Stimulated activated CD8-positive, alpha-beta memory T cell treated with anti-CD3 and anti-CD28 coated beads, Interleukin-7, amount 100 ng/mL, for 1 hour (primary cell): ENCODE results near the gene NCAPD3.
"Not testable (repeated sequence)": the region's sequence is repeated elsewhere in the genome, so short reads cannot be mapped to it uniquely, and the experiment has no call there.

Source experiments
- DNase-seq, 2 donors: peaks; one replicate each; pipeline ENCODE4 v3.0.0-alpha.2; 2020; ENCODE audit warnings: low read depth in 2 of 2

The NCAPD3 gene

DNA sequence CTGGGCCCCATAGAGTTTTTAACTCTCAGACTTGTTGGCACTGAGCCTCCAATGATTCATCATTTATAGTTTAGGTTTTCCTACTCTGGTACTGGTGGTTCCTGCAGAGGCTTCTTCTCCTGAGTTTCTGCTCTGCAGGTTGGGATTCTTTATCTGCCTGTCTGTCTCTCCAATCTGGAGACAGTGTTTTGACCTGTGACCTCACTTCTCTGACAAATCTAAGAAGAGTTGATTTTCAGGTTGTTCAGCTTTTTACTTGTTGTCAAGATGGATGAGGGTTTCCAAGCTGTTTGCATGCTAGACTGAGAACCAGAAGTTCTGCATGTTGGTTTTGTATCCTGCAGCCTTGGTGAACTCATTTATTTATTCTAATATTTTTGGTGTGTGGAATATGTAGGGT lies 91.0 kb downstream of the NCAPD3 start:
- DNase-seq = no peak

DNA sequence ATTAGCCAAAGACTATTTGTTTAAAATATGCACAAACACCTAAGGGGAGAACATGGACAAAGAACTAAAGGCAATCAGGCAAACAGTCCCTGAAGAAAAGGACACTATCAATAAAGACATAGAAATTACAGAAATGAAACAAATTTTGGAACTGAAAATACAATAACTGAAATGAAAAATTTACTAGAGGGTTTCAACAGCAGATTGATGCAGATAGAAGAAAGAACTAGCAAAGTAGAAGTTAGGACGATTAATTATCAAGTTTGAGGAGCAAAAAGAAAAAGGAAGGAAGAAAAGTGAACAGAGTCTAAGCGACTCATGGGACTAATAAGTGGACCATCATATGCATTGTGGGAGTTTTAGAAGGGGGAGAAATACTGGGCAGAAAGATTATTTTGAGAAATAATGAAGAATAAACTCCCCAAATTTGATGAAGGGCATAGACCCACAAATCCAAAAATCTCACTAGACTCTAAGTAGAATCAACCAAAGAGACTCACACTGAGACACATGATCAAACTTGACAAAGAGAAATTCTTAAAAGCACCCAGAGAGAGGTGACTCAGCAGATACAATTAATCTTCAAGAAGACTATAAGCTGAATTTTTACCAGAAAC lies 92.0 kb downstream of the NCAPD3 start:
- DNase-seq = no peak

DNA sequence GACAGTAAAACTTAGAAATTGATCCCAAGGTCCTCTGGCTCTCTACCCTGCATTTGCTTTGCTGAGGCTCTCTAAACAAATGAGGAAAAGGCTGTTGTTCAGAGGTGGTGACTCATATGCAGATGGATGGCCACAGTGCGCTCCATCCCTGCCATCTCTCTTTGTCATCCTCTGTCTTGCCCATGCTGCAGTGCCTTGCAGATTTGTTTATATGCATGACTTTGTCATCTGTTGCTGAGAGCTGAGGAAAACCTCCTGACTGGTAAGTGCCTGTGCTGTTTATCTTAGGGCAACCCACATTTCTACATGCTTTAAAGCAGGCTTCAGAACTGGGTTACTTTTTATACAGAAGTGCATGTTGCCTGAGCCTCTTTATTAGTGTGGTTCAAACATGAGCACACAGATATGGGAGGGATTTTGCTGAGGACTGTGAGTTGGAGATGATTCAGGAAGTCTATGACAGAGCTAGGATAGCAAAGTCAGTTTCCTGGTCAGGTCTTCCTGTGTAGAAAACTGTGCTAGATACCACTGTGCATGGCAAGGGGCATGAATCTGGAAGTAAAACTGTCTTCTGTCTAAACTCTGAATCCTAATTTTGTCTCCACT lies 97.4 kb downstream of the NCAPD3 start:
- DNase-seq = no peak

DNA sequence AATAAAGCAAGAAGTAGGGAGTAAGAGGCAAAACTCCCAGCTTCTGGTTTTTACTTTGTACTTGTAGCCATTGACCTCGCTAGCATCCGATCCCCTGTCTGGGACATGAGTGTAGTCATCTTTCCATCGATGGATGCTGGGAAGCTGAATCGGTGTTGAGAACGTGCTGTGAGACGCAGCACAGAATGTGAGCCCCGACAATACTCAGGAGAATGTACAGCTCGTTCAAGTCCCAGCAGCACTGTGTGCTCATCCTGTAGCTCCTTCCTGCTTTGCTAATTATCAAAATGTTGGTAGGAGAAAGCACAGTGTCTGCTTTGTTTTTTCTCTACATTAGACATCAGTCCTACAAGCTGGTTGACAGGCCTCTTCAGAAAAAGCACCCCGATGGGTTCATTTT lies 98.3 kb downstream of the NCAPD3 start:
- no peak for DNase-seq

DNA sequence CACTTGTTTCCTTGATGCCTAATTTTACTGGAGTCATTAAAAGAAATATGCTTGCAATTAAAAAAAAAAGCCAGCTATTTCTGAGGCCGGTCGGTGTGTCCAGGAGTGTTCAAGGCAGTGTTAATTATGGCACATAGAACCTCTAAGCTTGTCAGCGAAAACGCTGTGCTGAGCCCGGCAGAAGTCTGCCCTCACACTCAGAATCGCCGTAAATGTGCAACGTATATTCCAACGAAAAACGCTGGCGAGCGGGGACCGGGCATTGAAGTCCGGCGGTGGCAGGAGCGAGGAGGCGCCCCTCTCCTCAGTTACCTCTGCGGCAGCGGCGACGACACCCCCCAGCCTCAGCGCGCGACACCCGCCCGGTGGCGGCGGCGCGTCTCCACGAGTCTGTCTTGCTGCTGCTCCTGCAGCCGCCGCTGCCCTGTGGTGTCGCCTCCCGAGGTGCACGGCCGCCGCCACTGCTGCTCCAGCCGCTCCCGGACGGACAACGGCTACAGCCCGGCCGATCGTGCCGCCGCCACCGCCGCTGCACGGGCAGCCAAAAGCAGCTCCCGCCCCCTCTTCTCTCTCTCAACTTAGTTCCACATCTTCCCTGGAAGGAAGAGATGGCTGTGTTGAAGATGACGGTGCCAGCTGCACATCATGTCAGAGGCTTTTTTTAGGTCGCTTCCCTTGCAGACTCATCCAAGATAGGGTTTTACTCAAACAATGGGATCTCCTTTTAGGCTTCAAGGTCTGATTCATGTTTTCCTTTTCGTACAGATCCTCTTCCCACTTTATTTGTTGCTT lies 98.9 kb downstream of the NCAPD3 start:
- DNase-seq = no peak

DNA sequence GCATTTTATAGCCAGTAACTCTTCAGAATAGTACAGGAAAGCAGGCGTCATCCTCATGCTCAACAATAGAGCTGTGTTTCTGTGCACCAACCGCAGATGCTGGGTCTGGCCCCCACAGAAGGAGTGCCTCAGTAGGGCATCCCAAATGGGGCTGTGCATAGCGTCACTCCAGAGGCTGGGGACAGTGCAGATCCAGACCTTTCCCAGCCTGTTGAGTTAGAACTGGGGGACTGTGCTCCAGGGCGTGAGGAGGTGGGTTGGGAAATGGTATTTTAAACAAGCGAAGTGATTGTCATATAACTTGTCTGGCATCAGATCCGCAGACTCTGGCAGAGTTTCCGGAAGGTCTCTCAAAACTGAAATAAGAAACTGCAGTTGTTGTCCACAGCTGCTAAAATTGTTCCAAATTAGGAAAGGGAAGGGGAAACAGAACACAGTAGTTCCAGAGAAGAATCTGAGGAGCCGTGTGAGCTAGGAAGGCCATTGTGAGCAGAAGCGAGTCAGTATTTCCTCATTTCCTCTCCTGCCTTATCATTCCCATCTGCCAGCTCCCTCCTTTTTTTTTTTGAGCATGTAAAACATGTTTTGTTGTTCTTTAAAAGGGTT lies 102.7 kb downstream of the NCAPD3 start:
- no peak for DNase-seq

DNA sequence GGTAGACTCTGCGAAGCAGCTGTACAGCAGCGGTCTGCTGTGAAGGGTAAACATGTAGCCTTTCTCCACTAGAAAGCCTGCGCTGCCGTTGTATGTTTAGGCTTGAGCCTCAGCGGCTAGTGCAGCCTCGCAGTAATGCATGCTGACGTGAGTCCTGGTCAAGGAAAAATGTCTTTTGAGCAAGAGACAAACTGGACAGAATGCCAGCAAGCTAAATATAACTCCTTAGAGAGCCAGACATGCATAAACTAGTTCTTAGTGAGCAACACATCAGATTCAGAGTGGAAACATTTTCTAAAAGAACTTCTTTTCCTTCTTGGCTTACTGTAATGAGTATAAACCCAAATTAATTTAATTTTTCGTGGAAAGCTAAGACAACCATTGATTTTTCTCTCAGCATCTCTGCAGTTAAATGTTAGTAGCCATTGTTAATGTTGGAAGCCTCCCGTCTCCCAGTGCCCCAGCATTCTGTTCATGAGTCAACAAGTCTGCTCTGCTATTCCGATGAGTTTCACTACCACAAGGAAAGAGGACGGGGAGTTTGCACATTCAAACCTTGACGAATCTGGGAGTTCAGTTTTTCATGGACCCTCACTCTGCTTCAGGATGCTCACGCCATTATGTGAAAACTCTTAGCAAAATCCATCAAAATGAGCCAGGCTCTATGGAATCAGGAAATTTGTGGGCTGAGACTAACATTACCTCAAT lies 103.5 kb downstream of the NCAPD3 start:
- DNase-seq = no peak

DNA sequence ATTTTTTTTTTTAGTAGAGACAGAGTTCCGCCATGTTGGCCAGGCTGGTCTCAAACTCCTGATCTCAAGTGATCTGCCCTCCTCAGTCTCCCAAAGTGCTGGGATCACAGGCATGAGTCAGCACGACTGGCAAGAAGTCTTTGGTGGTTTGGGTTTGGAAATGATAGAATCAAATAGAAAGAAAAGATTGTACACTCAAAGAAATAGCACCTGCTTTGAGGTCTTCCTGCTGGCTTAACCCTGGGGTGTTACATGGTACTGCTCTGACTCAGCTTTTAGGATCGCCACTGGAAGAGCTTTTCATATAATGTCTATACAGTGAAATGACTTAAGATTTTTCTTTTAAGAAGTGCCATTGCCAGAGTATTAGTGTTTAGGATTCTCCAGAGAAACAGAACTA lies 104.7 kb downstream of the NCAPD3 start:
- DNase-seq = no peak

DNA sequence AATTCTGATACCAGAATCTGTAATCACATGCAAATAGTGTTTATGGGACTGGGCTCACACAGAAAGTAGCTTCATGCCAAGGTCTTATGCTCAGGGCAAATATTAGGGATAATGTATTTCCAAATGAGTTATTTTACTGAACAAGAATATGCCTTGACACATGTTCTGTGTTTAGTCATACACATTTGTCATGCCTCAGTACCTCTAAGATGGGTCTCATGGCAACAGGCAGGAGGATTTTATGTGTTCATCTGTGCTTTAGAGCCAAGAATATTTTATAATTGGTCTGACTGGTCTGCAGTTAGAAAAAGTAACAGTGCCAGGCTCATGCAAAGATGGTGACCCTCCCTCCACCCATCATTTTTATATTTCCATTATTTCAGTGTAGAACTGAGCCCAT lies 105.8 kb downstream of the NCAPD3 start:
- DNase-seq = no peak

DNA sequence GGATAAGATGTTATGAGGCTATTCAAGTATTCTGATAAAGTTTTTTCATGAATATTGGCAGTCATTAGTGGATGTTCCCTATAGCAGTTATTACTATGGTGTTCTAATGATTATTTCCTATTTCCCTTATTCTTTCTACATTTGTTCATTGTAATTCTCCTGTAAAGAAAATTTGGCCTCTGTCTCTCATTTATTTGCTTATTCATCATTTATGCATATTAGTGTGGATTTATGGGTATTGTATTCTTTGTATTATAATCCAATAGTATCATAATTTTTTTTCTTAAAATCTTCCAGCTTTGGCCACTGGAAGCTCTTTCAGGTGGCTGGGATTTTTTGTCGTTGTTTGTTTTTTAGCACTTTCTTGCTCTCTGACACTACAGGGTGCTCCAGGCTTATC lies 107.6 kb downstream of the NCAPD3 start:
- no peak for DNase-seq

DNA sequence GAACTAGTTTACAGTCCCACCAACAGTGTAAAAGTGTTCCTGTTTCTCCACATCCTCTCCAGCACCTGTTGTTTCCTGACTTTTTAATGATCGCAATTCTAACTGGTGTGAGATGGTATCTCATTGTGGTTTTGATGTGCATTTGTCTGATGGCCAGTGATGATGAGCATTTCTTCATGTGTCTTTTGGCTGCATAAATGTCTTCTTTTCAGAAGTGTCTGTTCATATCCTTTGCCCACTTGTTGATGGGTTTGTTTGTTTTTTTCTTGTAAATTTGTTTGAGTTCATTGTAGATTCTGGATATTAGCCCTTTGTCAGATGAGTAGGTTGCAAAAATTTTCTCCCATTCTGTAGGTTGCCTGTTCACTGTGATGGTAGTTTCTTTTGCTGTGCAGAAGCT lies 110.0 kb downstream of the NCAPD3 start:
- DNase-seq = not testable (repeated sequence)

DNA sequence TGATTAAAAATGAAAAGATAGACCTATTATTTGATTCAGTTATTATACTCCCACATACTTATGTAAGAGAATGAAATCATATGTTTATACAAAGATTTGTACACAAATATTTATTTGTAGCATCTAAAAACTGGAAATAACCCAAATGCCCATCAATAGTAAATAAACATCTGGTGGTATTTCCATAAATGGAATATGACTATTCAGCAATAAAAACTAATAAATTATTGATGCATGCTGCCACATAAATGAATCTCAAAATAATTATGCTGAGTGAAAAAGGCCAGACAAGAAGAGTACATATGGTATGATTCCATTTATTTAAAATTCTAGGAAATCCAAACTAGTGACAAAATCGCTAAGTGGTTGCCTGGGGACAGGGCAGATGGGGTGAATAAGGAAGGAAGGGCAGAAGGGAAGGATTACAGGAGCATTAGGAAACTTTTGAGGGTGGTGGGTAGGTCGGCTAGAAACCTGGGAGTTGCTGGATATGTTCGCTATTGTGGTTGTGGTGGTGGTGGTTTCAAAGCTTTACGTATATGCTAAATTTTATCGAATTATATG lies 113.4 kb downstream of the NCAPD3 start:
- no peak for DNase-seq
